ENCODE data around the gene CNOT3. TPM values are rescaled to one million over a fixed set of nuclear protein-coding genes. Genes with fewer than 3 reads are reported as not detected.
A peak's percentile ranks its signal among the peaks of the same experiment; 100 is the strongest.

CNOT3 gene
- total RNA-seq, 1 experiment from 2014 or later, result 91.2 TPM

DNA sequence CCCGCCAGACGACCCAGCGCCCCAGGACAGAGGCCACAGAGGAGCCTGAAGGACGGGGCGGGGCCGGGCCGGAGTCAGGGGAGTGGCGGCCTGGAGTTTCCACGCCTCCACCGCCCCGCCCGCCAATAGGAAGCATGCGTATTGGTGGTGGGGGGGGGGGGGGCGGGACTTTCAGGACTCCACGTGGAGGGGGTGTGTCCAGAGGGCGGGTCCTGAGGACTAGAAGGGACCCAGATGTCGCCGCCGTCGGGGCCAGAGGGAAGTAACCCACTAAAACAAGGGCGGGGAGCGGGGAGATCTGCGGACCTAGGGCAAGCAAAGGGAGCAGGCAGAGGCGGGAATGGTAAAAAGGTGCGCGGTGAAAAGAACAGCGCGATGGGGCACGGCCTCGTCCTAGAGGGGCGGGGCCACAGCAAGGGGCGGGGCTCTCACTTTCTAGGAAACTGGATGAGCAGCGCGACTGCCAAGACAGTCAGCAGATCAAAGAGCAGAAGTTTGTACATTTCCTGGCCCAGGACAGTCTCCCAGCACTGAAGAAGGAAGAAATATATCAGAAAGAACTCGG, 24.8 kb downstream of the CNOT3 start:
- Histone ChIP-seq H3K18ac (ENCODE audit: insufficient read length, low read depth, low read length) (no peak overlapping the region), H3K4me2 (ENCODE audit: insufficient read depth, insufficient read length, low read length) (peak overlapping the region; percentile 53), H3K27me3 (ENCODE audit: insufficient read depth, low read length) (no peaks in the 10 kb centered on the region), H2BK5ac (ENCODE audit: insufficient read length, low read length) (no peak overlapping the region), H4K8ac (replicated peaks; ENCODE audit: insufficient read length, low read depth, low read length) (no peak overlapping the region), H2BK120ac (ENCODE audit: low read depth, low read length, poor library complexity, severe bottlenecking) (no peak overlapping the region), H3K14ac (ENCODE audit: insufficient read depth, low read length) (no peak overlapping the region), H3K9me3 (ENCODE audit: control insufficient read depth, low read depth, low read length) (no peaks in the 10 kb centered on the region), H3K9ac (ENCODE audit: extremely low read depth, insufficient read length, low read length) (no peak overlapping the region), H3K27ac (ENCODE audit: insufficient read length, low read depth, low read length) (no peak overlapping the region), H2AFZ (ENCODE audit: low read length) (no peak overlapping the region), H4K91ac (ENCODE audit: insufficient read length, low read depth, low read length) (no peak overlapping the region), H3K56ac (ENCODE audit: insufficient read length, low read depth, low read length) (no peak overlapping the region), H3K79me1 (ENCODE audit: insufficient read depth, low read depth, low read length, poor library complexity, severe bottlenecking) (no peaks in the 10 kb centered on the region), H3K4me1 (ENCODE audit: insufficient read depth, low read length) (no peaks in the 10 kb centered on the region), H4K20me1 (ENCODE audit: control insufficient read depth, insufficient read depth, insufficient read length) (no peaks in the 10 kb centered on the region), H3K79me2 (ENCODE audit: insufficient read depth, low read length) (no peaks in the 10 kb centered on the region; the same call in 1 of the 2 replicates), H2AK5ac (ENCODE audit: insufficient read length, low read length) (no peak overlapping the region), H2BK12ac (ENCODE audit: insufficient read length, low read depth, low read length) (no peak overlapping the region), H2BK15ac (ENCODE audit: low read depth, low read length) (no peak overlapping the region), H3K4ac (ENCODE audit: low read depth, low read length) (no peak overlapping the region), H3K23me2 (ENCODE audit: insufficient read length, low read depth, low read length, poor library complexity, severe bottlenecking) (peaks cover 18% of the 10 kb centered on the region), H3K23ac (ENCODE audit: insufficient read length, low read depth, low read length) (no peak overlapping the region), H4K5ac (ENCODE audit: insufficient read length, low read depth, low read length) (no peak overlapping the region), H2BK20ac (ENCODE audit: low read depth, low read length, poor library complexity, severe bottlenecking) (no peak overlapping the region), H3T11ph (ENCODE audit: low read length) (no peak overlapping the region)
- WGBS (ENCODE audit: extremely low coverage, insufficient read length, low lambda C conversion rate), result no CpG with 5 or more reads among the region's 35 CpGs
- peak; percentile 91 for DNase-seq
- H3K36me3 Mint-ChIP-seq (ENCODE audit: insufficient read depth in 1 of 3, low read depth in 3 of 3), result peaks cover 6 to 9% (median 8%) of the 10 kb centered on the region in 3 experiments
- H3K4me1 Mint-ChIP-seq, result peaks cover 33 to 41% of the 10 kb centered on the region in 2 experiments
- H3K27ac Mint-ChIP-seq, result peak overlapping the region in 2 of 3 experiments; percentile 93 to 94; a peak in 2 of 7 replicates
- peaks cover 0 to 6% of the 10 kb centered on the region in 2 experiments; a peak in 2 of 5 replicates for H3K9me3 Mint-ChIP-seq
- peaks cover 41% of the 10 kb centered on the region for H3K27me3 Mint-ChIP-seq (ENCODE audit: low read depth)
- peak overlapping the region; percentile 72 to 93 for H3K4me3 Mint-ChIP-seq
- TF ChIP-seq CTCF (conservative IDR thresholded peaks at IDR 0.05), result no peak

Measured in H9 (cell line).